VCaP (cell line): Measurements from ENCODE around the gene RBMS1.

Experiments
- H3K27ac ChIP-seq: fragments of 450-650 bp; 2 replicates; pipeline ENCODE4 v1.5.1; 2017
- TF ChIP-seq, protein P1 (sequence below): fragments of 450-650 bp; conservative IDR thresholded peaks from 2 replicates; pipeline ENCODE4 v1.5.1; 2017; ENCODE audit warnings: mild to moderate bottlenecking, moderate library complexity

The RBMS1 gene

DNA sequence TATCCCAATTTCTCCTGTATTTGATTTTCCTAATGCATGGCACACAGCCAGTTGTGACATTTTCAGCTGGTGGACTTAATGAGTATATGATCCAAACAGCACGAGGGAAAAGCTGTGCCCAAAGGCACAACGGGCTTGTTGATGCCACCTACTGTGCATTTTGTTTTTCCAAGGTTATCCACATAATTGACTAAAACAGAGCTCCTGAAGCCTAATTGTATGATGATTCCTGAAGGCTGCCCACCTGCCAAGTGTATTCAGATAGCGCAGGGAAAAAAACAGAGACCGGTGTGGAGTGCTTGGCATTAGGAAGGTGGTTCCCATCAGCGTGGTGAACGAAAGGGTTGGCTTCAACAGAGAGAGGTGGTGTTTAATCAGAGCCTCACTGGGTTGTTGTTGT, 14.9 kb downstream of the RBMS1 start:
- no peak overlapping the region for H3K27ac ChIP-seq
- TF ChIP-seq, protein P1, sequence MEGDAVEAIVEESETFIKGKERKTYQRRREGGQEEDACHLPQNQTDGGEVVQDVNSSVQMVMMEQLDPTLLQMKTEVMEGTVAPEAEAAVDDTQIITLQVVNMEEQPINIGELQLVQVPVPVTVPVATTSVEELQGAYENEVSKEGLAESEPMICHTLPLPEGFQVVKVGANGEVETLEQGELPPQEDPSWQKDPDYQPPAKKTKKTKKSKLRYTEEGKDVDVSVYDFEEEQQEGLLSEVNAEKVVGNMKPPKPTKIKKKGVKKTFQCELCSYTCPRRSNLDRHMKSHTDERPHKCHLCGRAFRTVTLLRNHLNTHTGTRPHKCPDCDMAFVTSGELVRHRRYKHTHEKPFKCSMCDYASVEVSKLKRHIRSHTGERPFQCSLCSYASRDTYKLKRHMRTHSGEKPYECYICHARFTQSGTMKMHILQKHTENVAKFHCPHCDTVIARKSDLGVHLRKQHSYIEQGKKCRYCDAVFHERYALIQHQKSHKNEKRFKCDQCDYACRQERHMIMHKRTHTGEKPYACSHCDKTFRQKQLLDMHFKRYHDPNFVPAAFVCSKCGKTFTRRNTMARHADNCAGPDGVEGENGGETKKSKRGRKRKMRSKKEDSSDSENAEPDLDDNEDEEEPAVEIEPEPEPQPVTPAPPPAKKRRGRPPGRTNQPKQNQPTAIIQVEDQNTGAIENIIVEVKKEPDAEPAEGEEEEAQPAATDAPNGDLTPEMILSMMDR: no peak

DNA sequence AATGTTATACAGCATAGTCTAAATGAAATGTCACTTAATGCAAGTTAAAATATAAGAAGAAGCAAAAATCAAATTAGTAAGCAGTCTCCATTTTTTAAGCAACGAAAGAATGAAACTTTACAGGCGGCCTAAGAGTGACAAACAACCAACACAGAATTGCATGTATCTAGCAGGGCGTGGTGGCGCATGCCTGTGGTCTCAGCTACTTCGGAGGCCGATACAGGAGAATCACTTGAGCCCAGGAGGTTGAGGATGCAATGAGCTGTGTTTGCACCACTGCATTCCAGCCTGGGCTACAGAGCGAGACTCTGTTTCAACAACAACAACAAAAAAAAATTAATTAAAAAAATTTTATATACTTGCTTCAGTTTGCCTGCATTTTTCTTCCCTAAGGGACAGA, 16.6 kb downstream of the RBMS1 start:
- H3K27ac ChIP-seq: no peak overlapping the region
- TF ChIP-seq, protein P1: no peak

DNA sequence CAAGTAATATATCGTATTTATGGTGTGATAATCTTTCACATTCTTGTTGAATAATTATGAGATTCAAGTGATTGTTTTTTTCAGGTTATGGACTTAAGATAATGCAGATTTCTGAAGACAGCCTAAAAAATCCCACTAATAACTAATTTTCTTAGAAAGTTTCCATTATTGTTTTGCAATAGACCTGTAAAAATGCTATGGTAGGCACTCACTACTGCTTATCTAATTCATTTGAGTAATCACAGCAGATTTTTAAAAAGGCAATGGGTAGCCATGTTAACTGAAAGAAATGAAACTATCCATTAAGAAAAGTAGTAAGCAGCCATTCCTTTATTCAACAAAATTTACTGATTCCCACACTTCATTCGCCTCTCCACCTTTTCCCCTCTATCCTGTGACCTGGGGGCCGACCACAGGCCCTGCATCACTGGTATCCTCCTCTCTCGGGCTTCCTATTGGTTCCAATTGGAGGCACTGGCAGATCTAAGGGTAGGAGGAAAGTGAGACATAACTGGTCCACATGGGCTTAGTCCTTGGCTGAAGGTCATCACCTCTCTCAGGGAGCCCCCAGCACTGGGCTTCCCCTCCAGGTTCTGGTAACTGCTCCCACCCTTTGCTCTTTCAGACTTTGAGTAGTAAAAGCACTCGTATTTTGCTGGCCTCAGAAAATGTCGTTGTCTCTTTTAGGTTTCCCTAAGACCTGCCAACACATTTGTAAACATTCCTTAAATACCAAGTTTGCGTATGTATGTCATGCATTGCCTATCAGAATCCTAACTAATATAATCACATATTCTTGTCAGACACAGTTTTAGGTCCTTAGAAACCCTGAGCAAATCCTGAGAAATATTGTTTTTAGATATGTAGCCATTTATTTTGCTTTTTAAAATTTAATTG, 18.5 kb downstream of the RBMS1 start:
- TF ChIP-seq, protein P1: no peak
- H3K27ac ChIP-seq: no peak overlapping the region

DNA sequence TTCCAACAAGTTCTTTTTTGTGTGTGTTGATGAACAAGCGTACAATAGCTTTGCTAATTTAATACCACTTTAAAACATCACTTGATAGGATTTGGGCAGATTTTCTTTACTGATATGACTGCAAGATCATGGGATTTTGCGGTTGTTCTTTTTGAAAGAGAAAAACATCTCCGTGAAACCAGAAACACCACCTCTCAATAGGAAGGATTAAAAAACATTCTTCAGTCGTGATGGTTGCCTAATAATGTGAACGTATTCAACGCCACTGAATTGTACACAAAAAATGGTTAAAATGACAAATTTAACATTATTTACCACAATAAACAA, 19.3 kb downstream of the RBMS1 start:
- no peak overlapping the region for H3K27ac ChIP-seq
- TF ChIP-seq, protein P1: no peak

DNA sequence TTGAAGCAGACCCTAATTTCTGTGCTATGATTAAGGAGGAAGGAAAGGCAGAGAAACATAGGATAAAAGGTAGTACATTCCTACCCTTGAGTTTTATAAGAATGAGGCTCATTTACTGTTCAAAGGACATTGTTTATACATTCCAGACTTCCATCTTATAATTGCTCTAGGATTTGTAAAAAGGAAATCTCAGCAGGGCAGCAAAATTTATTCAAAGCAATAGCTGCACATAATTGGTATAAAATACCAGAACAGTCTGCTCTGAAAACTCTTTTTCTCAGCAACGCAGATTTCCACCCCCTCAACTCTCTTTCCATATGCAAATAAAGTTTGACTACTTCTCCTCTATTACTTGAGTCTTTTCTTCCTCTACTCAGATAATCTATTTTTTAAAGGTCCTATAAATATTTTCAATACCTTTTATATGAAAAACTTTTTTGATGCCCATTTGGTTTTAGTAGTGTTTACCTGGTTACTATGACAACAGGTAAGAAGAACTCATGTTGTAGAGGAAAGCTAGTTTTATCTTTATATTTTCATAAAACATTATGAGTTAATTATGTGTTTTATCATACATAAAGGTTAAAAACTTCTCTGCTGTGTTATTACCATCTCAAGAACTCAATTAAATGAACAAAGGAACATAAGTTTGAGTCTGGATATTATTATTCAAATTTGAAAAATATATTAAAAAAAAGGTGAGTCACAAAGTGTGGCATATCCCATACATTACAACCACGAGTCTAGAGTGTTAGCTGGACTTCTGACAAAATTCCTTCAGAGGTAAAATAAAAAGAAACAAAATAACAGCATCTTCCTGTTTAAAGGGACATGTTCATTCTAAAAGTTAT, 19.9 kb downstream of the RBMS1 start:
- TF ChIP-seq, protein P1: no peak
- H3K27ac ChIP-seq: no peak overlapping the region

DNA sequence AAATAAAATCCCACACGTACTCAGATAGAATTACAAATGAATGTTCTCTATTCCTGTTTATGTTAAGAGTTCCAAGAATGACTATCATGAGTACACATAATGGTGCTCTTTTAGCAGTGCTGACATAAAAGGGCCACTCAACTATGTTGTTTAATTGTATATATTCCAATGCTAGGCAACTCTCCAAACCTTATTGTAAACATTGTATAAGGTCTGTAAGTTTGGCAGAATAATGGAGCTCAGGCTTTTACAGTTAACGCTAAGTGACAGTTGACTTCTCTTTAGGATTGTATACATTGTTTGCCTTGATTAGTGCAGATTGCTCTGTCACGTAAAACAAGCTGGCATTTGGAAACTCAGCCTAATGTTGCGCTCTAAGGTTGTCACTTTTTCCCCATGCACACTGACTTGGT, 20.8 kb downstream of the RBMS1 start:
- TF ChIP-seq, protein P1: no peak
- no peak overlapping the region for H3K27ac ChIP-seq

DNA sequence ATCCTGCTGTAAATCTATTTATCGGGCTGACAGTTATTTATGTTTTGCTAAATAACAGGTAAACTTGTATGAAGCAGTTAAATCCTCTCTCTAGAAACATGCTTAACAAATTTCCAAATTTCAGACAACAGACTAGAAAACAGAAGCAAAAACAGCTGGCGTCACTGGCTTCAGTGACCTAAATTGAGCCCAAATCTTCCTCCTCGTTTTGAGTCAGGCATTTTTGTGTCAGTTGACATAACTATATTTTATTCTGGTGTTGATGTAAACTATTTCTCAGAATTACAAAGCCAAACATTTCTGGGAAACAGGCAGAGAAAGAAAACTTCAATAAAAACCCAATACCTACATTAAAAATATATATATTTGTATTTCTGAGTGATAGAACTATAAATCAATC, 21.7 kb downstream of the RBMS1 start:
- no peak overlapping the region for H3K27ac ChIP-seq
- TF ChIP-seq, protein P1: no peak
